GM19238 (cell line): ENCODE data around the gene CEP85.
"Not testable (repeated sequence)": the region's sequence is repeated elsewhere in the genome, so short reads cannot be mapped to it uniquely, and the experiment has no call there.

Source experiments
- DNase-seq: peaks from one replicate; pipeline ENCODE4 v3.0.0; 2011; ENCODE audit warnings: low spot score; ENCODE audit not compliant: insufficient read length

Gene CEP85

GRCh38 chr1:26290122-26290881 is 56.3 kb downstream of the CEP85 start:
- peak; percentile 23 for DNase-seq

GRCh38 chr1:26290882-26291261 is 56.9 kb downstream of the CEP85 start:
- DNase-seq: no peak

- DNase-seq: no peak
These were observed 57.4 kb downstream of the CEP85 start for GRCh38 chr1:26291433-26291832.

- no peak for DNase-seq
These were observed 57.9 kb downstream of the CEP85 start for GRCh38 chr1:26291939-26292338.

- DNase-seq: not testable (repeated sequence)
These were observed 58.7 kb downstream of the CEP85 start for GRCh38 chr1:26292735-26293134.

GRCh38 chr1:26293911-26294463 is 60.0 kb downstream of the CEP85 start:
- DNase-seq: no peak

GRCh38 chr1:26295194-26296138 is 61.5 kb downstream of the CEP85 start:
- DNase-seq: no peak

- DNase-seq: no peak
These were observed 62.5 kb downstream of the CEP85 start for GRCh38 chr1:26296340-26297056.

GRCh38 chr1:26297057-26297790 is 63.2 kb downstream of the CEP85 start:
- no peak for DNase-seq

- no peak for DNase-seq
These were observed 63.8 kb downstream of the CEP85 start for GRCh38 chr1:26297791-26298124.

- no peak for DNase-seq
These were observed 66.7 kb downstream of the CEP85 start for GRCh38 chr1:26300578-26301275.

GRCh38 chr1:26302733-26303405 is 68.9 kb downstream of the CEP85 start:
- DNase-seq: no peak

- DNase-seq: no peak
These were observed 71.8 kb downstream of the CEP85 start for GRCh38 chr1:26305667-26306289.

- peak; percentile 99 for DNase-seq
These were observed 72.6 kb downstream of the CEP85 start, which contains the start of gene UBXN11 for GRCh38 chr1:26306290-26307229. Gene UBXN11, minus strand, starts transcription at chr1:26306636. Its CDS starts 3,753 bp downstream, at chr1:26302883.

GRCh38 chr1:26307363-26307781 is 73.4 kb downstream of the CEP85 start:
- DNase-seq: no peak

GRCh38 chr1:26307966-26308899 is 74.2 kb downstream of the CEP85 start:
- DNase-seq: not testable (repeated sequence)

GRCh38 chr1:26314501-26314900 is 80.5 kb downstream of the CEP85 start:
- no peak for DNase-seq
